ENCODE data around the gene FHL3. TPM values are rescaled to one million over a fixed set of nuclear protein-coding genes. Genes with fewer than 3 reads are reported as not detected.

FHL3 gene
- total and polyA plus RNA-seq, 2 of the 8 experiments (the other 6 are each of a cell fraction or from before 2014, with no cell fraction given): 14.3 to 35.6 TPM

GRCh38 chr1:37948841-37949240 lies 56.5 kb downstream of the FHL3 start:
- Histone ChIP-seq H2BK15ac (ENCODE audit: low read length) (no peak overlapping the region), H2AFZ (ENCODE audit: low read length) (no peak overlapping the region), H3K56ac (replicated peaks; ENCODE audit: insufficient read length, low read depth, low read length) (no peak overlapping the region), H3K9me3 (ENCODE audit: insufficient read depth in 2 of 2, low read depth in 1 of 2, low read length in 1 of 2) (no peaks in the 10 kb centered on the region), H4K91ac (replicated peaks; ENCODE audit: insufficient read length, low read length) (no peak overlapping the region), H2BK20ac (ENCODE audit: low read length) (no peak overlapping the region), H2BK12ac (ENCODE audit: low read depth, low read length) (no peak overlapping the region), H3K79me2 (ENCODE audit: control insufficient read depth in 1 of 2, insufficient read depth in 2 of 2, low read length in 2 of 2) (no peaks in the 10 kb centered on the region), H3K27ac (ENCODE audit: low read depth, low read length) (no peak overlapping the region), H3K23ac (ENCODE audit: insufficient read length) (no peak overlapping the region), H3K18ac (ENCODE audit: extremely low read depth, low read length) (no peak overlapping the region), H3K23me2 (ENCODE audit: low read depth, low read length) (peaks cover 3% of the 10 kb centered on the region; the same call in 1 of the 2 replicates), H3K9ac (replicated peaks in 1 of 4; ENCODE audit: extremely low read depth in 1 of 4, low read depth in 3 of 4, low read length in 3 of 4) (no peak overlapping the region), H3K4me3 (ENCODE audit: extremely low read depth in 1 of 4, insufficient read depth in 2 of 4, low read depth in 3 of 4, low read length in 4 of 4) (no peak overlapping the region), H3K4me1 (replicated peaks in 1 of 4; ENCODE audit: control insufficient read depth in 3 of 4, insufficient read depth in 4 of 4, low read length in 3 of 4) (peaks cover 0 to 4% (median 1%) of the 10 kb centered on the region in 4 experiments; a peak in 5 of 7 replicates), H4K20me1 (replicated peaks in 1 of 2; ENCODE audit: control insufficient read depth in 1 of 2, insufficient read depth in 2 of 2, low read length in 2 of 2) (no peaks in the 10 kb centered on the region), H2AK5ac (ENCODE audit: low read depth, low read length) (no peak overlapping the region), H2BK5ac (ENCODE audit: low read depth, low read length) (no peak overlapping the region), H3K36me3 (ENCODE audit: control insufficient read depth in 2 of 4, insufficient read depth in 4 of 4, low read length in 3 of 4) (no peaks in the 10 kb centered on the region), H4K5ac (ENCODE audit: insufficient read length, low read depth, low read length) (no peak overlapping the region), H3K14ac (ENCODE audit: insufficient read length) (no peak overlapping the region), H3K4me2 (ENCODE audit: insufficient read depth in 1 of 2, low read depth in 2 of 2, low read length in 2 of 2) (no peak overlapping the region), H4K8ac (ENCODE audit: extremely low read depth, insufficient read depth, low read length) (no peak overlapping the region), H2BK120ac (replicated peaks; ENCODE audit: low read depth, low read length) (no peak overlapping the region), H3K79me1 (ENCODE audit: low read depth, low read length) (no peaks in the 10 kb centered on the region), H3K4ac (replicated peaks; ENCODE audit: insufficient read length, low read depth, low read length) (no peak overlapping the region), H3K27me3 (replicated peaks in 1 of 4; ENCODE audit: control insufficient read depth in 3 of 4, extremely low read depth in 1 of 4, insufficient read depth in 3 of 4, low read length in 3 of 4) (no peaks in the 10 kb centered on the region)
- DNase-seq (ENCODE audit: low read depth in 1 of 2, low spot score in 2 of 2) (no peak), FAIRE-seq (no peak)
- CTCF ChIA-PET (ENCODE audit: partially characterized antibody): interaction anchor here (0.6 to 6.0 kb wide), 10 partner anchors 9 to 573 kb away, joined by 3 to 47 read pairs (median 3); partner anchors contain the start of gene MTF1
- POLR2A ChIA-PET (ENCODE audit: partially characterized antibody): interaction anchor here (0.9 to 4.8 kb wide), 7 partner anchors 9 to 141 kb away, joined by 3 to 19 read pairs (median 4); partner anchors contain the start of genes C1orf122, MTF1 and YRDC
- no peak for TF ChIP-seq SIN3A (conservative IDR thresholded peaks at IDR 0.05 in 1 of 2, IDR thresholded peaks at IDR 0.05 in 1 of 2; ENCODE audit: low read depth in 1 of 2, low read length in 2 of 2)
- TF ChIP-seq CREB1 (IDR thresholded peaks at IDR 0.05): no peak
- TF ChIP-seq HDAC2 (IDR thresholded peaks at IDR 0.05; ENCODE audit: borderline replicate concordance in 1 of 2, low read depth in 2 of 2, low read length in 2 of 2): no peak
- TF ChIP-seq FOSL1 (IDR thresholded peaks at IDR 0.05; ENCODE audit: insufficient read depth, low read depth, low read length): no peak
- TF ChIP-seq E2F6 (IDR thresholded peaks at IDR 0.05): no peak
- no peak for TF ChIP-seq TCF12 (IDR thresholded peaks at IDR 0.05; ENCODE audit: low read depth, low read length)
